ENCODE results near the gene SGPP1.

- TF ChIP-seq ZNF629 (tag by site-specific recombination; IDR thresholded peaks at IDR 0.05): no peak
- TF ChIP-seq, protein P1, sequence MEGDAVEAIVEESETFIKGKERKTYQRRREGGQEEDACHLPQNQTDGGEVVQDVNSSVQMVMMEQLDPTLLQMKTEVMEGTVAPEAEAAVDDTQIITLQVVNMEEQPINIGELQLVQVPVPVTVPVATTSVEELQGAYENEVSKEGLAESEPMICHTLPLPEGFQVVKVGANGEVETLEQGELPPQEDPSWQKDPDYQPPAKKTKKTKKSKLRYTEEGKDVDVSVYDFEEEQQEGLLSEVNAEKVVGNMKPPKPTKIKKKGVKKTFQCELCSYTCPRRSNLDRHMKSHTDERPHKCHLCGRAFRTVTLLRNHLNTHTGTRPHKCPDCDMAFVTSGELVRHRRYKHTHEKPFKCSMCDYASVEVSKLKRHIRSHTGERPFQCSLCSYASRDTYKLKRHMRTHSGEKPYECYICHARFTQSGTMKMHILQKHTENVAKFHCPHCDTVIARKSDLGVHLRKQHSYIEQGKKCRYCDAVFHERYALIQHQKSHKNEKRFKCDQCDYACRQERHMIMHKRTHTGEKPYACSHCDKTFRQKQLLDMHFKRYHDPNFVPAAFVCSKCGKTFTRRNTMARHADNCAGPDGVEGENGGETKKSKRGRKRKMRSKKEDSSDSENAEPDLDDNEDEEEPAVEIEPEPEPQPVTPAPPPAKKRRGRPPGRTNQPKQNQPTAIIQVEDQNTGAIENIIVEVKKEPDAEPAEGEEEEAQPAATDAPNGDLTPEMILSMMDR (tag by site-specific recombination; IDR thresholded peaks at IDR 0.05): no peak
These were observed 61.5 kb downstream of the SGPP1 start for GRCh38 chr14:63666335-63666734.

All from HEK293 (cell line).